Measurements from ENCODE around the gene ITGAE.
A peak's percentile ranks its signal among the peaks of the same experiment; 100 is the strongest.
"Not testable (repeated sequence)": the region's sequence is repeated elsewhere in the genome, so short reads cannot be mapped to it uniquely, and the experiment has no call there.

The ITGAE gene, protein sequence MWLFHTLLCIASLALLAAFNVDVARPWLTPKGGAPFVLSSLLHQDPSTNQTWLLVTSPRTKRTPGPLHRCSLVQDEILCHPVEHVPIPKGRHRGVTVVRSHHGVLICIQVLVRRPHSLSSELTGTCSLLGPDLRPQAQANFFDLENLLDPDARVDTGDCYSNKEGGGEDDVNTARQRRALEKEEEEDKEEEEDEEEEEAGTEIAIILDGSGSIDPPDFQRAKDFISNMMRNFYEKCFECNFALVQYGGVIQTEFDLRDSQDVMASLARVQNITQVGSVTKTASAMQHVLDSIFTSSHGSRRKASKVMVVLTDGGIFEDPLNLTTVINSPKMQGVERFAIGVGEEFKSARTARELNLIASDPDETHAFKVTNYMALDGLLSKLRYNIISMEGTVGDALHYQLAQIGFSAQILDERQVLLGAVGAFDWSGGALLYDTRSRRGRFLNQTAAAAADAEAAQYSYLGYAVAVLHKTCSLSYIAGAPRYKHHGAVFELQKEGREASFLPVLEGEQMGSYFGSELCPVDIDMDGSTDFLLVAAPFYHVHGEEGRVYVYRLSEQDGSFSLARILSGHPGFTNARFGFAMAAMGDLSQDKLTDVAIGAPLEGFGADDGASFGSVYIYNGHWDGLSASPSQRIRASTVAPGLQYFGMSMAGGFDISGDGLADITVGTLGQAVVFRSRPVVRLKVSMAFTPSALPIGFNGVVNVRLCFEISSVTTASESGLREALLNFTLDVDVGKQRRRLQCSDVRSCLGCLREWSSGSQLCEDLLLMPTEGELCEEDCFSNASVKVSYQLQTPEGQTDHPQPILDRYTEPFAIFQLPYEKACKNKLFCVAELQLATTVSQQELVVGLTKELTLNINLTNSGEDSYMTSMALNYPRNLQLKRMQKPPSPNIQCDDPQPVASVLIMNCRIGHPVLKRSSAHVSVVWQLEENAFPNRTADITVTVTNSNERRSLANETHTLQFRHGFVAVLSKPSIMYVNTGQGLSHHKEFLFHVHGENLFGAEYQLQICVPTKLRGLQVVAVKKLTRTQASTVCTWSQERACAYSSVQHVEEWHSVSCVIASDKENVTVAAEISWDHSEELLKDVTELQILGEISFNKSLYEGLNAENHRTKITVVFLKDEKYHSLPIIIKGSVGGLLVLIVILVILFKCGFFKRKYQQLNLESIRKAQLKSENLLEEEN

DNA sequence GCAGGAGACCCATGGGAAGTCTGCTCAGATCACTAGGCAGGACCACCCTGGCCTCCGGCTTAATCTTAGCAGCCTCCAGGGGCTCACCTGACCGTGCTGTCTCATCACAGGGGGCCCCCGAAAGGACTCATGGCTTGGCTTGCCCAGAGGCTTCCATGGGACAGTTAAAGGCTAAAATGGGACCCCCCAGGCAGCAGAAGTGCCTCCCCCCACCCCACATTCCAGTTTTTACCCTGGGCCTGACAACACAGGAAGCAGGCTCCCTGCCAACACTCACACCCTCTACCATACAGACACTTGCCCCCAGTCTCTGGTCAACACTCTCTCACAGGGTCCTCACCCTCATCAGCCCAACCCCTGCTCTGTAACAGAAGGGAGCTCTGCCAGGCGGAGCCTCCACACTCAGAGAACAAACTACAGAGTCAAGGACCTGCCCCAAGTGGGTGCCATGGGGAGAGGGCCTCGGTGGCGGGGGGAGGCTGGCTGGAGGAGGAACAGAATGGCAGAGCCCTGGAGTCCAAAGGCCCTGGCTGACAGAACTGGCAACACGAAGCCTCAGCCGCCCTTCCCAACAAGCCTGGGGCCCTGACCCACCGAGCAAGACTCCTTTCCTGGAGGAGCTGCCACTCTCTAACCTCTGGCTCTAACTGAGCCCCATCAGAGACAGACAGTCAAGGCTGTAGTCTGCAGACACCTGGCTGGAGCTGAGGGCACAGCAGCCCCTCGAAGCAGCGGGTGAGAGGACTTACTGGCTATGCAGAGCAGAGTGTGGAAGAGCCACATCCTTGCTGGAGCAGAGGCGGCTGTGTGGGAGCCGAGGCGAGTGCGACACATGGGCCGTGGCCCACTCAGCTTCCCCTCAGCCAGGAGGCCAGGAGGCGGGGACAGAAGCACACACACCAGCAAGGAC lies at the start of gene ITGAE:
TSS of gene ITGAE (minus strand) at position 827 of the 910 bp plus-strand sequence. CDS start at position 783, 44 bp downstream.
- no peak for DNase-seq

DNA sequence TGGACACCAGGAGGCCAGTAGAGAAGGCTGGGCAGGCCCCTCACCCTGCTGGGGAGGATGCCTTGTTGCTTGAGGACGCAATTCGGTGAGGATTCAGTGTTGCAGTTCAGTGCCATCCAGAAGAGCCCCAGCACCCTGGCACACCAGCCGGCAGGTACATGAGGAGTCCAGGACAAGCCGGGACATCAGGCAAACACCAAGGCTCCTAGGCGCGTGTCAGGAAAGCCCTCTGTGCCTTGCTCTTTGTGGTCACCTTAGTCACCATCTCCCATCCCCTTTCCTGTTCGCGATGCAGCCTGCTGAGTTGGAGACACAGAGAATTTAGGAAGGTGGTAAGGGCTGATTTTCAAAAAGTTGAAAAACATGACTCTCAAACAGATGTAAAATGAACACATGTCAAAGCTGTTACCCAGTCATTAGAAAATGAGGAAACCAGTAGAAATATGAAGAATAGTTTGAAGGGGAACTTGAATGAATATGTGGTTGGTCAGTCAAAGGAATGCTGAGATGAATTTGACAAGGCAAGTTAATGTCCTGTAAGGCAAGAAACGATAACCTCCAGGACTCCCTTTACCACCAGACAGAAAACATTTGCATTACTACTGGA lies 47.3 kb upstream of the ITGAE start:
- no peak for DNase-seq

DNA sequence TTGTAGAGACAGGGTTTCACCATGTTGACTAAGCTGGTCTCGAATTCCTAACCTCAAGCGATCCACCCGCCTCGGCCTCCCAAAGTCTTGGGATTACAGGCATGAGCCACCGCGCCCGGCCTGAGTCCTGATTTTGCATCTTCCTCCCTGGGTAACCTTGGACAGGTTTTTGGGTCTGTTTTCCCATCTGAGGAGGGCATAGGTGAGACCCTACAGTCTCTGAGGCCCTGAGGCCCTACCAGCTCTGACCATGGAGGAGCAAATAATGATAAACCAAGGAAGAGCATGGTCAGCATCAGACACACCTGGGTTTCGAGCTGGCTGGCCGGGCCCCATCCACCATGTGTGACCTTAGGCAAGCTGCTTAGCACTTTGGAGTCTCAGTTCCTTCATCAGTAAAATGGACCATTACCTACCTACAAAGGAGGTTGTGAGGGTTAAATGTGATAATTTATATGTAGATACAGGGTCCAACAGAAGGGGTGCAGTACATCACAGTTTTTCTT lies 46.2 kb upstream of the ITGAE start:
- no peak for DNase-seq

DNA sequence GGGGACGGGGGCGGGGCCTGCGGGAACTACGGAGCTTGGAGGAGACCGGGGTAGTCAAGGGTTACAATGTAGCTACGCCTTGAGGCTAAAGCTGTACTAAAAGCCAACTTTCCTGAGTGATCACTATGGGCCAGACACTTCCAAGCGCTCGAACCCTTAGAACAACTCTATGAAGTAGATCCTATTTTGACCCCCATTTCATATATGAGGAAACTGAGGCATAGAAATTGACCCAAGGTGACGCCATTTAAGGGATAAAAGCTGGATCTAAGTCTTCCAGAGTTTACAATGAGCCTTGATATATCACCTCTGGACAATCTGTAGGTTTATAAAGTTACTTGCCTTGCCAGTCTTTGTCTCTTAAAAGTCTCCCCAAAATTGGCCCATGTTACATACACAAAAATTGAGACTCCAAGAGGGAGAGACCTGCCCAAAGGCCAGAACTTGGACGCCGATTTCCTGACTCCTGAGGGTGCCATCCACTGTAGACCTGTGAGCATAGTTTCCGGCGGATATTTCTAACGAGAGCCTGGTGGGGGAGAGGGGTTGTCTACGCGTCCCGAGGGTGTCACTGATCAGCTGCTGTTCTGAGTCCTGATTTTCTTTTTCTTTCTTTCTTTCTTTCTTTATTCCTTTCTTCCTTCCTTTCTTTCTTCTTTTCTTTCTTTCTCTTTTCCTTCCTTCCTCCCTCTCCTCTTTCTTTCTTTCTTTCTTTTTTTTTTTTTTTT lies 45.6 kb upstream of the ITGAE start:
- no peak for DNase-seq

DNA sequence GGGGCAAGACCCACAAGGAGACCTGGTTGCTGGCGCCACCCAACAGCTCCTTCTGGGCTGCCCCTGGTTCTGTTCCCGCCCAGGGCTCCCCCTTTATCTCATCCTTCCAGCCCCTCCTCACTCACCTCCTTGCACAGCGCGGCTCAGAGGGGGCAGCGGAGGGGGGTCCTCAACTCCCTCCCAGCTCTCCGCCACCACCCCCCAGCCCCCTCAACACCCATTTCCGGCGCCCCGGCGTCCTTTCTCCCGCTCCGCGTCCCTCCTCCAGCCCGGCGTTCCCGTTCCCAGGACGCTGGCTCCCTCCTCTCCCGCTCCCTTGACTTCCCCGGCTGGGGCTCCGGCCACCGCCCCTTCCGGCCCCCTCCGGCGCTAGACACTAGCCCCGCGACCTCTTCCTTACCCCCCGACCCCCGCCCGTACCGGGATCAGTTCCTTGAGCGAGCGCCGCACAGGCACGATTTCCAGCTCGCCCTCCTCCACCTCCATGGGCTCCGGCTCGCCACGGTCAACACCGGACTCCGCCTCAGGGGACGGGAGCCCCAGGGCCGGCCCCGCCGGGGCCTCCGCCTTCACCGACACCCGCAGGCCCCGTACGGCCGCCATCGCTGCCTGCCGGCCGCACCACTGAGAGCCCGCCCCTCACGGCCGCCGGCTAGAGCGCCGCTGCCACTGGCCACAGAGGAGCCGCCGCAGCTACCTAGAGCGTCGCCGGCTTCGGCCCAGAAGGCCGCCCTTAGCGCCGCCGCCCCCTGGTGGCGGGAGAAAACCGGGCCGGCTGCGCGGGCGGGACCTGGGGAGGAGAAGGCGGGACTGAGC lies 44.8 kb upstream of the ITGAE start, which contains the start of gene NCBP3:
TSS of gene NCBP3 (minus strand) at position 626 of the 816 bp plus-strand sequence. CDS start at position 603, 23 bp downstream.
- peak; percentile 93 to 94 for DNase-seq

DNA sequence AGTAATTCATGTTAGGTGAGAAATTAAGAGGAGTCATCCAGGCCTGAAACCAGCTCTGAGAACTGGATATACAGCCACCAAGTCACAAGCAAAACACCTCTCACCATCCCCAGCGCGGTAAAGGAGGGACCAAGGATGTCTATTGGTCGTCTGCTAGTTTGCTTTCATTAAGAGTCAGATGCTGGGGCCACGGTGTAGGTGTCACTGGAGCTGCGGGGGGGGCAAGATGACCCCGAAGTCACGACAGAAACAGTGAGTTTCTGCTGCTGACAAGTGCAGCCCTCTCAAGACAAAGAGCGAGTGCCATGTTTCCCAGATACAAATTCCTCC lies 44.3 kb upstream of the ITGAE start:
- peak; percentile 69 to 70 for DNase-seq

DNA sequence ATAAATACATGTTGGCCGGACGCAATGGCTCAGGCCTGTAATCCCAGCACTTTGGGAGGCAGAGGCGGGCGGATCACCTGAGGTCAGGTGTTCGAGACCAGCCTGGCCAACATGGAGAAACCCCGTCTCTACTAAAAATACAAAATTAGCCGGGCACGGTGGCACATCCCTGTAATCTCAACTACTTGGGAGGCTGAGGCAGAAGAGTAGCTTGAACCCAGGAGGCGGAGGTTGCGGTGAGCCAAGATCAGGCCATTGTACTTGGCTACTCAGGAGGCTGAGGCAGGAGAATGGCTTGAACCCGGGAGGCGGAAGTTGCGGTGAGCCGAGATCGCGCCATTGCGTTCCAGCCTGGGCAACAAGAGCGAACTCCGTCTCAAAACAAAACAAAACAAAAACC lies 43.6 kb upstream of the ITGAE start:
- not testable (repeated sequence) for DNase-seq

DNA sequence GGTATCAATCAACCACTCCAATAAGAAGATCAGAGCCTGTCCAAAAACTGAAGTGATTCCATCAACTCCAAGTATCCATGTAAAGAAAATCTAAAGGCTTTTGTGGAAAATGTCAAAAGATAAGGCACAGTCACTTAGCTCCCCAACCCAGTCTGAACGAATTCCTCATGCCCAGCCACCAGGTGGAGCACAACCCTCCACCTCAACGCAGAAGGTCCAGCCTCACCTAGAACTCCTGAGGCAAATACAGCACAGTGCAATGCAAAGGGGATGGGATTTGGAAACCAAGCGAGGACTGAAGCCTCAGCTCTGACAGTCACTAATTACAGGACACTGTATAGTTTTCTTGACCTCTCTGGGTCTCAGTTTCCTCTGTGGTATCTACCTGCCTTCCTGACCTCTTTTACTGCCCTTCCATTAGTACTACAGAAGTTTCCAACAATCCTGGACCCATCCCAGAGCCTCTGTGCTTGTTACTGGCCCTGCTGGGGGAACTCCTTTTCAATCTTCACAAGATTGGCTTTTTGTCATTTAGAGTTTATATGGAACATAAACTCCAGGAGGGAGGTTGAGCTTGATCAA lies 43.0 kb upstream of the ITGAE start:
- peak; percentile 59 to 66 for DNase-seq

DNA sequence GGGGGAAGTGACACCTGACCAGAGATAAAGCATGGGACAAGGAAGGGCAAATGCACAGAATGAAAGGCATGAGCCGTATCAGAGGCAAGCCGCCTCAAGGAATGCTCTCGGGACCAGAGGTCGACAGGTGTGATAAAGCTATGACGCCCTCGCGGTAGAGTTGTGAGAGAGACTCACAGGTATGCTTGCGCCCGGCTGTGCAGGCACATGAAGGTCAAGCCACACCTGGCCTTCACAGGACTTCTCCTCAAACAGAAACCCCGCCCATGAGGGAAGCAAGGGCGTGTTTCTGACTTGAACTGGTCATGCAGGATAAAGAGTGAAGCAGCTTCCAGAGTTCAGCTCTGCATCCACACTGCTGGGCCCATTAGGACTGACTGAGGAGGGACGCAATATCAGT lies 37.2 kb upstream of the ITGAE start:
- no peak for DNase-seq

DNA sequence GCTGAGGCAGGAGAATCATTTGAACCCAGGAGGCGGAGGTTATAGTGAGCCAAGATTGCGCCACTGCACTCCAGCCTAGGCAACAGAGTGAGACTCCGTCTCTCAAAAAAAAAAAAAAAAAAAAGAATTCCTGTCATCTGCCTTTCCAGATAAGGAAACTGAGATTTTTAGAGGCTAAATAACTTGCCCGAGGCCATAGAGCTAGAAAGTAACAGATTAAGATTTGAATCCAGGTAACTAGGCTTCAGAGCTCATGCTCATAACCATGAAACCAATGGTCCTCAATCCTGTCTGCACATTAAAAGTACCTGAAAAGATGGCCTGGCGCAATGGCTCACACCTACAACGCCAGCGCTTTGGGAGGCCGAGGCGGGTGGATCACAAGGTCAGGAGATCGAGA lies 35.6 kb upstream of the ITGAE start:
- DNase-seq = no peak

DNA sequence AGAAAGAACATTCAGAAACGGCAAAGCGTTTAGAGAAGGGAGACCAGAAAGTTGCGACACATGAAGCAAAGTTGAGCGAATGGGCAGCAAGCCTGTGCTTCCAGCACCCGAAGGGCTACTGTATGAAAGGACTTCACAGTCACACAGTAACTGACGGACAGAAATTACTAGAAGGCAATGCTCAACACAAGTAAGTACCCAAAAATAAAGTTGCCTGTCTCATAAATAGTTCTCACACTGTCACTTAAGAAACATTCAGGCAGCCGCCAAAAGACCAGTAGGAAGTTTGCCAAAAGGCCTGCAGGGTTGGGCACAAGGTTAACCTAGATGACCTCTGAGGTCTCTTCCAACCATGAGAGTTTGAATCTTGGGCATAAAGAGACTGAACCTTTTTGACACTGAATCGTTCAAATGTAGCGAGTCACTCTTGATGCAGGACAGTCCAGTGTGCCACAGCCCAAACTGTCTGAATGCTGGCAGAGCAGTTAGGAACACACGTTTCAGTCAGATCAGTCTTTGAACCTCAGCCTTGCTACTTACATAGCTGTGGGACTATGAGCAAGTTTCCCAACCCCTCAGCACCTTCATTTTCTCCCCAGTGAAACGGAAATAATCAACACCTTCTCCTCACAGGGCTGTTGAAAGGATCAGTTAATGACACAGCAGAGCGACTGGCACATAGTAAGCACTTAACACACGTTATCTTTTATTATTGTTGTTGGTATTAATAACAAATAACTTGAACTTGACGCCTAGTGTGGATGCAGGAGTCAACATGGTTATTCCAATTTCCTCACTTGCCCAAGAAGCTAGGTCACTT lies 34.6 kb upstream of the ITGAE start:
- no peak for DNase-seq

DNA sequence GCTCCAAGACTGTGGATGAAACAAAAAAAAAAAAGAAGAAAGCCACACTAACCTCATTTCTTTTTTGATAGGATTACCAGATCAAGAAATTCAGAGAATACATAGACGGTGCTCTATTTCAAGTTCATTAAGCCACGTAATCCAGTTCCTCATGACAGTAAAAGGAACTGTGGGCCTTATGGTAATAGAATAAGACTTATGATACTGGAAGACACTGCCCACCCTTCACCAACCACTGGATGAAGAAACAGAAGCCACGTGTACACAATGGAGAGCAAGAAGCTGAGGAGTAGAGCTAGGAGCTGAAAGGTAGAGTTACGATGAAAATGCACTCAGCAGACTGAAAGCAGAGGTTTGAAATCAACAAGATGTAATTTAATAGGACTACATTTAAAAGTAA lies 33.8 kb upstream of the ITGAE start:
- no peak for DNase-seq

DNA sequence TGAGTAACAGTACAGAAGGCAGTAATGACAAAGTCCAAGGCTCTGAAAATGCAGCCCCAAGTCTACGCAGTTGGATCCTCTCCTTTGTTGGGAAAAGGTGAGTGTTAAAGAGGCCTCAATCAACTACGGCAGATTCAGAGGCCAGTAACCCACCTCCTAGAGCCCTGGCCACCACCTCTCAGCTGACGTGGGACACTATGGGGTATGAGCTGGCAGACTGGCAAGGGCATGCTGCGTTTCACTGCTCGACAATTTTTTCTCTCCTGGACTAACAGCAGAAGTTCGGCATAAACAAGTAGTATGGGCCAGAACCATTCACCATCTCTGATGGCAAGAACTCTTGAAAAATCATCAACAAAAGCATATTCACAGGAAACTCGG lies 27.9 kb upstream of the ITGAE start:
- no peak for DNase-seq

DNA sequence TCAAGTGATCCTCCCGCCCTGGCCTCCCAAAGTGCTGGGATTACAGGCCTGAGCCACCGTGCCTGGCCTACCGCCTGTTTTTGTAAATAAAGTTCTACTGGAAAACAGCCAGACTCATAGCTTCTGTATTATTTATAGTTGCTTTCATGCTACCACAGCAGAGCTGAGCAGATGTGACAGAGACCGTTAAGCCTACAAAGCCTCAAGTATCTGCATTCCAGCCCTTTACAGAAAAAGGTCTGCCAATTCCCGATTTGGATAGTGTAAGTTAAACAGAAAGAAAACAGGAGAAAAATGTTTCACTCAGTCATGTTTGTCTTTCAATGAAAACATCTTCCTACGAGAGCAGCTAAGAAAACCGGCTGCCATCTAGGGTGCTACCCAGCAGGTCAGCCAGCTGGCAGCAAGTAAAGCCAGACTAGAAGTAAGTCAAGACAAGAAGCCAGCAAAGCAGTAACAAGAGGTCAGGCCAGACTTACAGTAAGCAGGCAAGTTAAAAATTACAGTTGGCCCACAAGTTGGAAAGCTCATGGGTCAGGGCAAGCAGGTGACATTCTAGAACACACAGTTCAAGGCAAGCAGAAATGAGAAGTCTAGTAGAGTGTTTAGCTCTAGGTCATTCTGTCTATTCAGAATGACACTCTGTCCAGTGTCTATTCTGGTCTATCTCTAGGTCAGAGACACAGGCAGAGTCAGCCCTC lies 27.3 kb upstream of the ITGAE start:
- DNase-seq = no peak

DNA sequence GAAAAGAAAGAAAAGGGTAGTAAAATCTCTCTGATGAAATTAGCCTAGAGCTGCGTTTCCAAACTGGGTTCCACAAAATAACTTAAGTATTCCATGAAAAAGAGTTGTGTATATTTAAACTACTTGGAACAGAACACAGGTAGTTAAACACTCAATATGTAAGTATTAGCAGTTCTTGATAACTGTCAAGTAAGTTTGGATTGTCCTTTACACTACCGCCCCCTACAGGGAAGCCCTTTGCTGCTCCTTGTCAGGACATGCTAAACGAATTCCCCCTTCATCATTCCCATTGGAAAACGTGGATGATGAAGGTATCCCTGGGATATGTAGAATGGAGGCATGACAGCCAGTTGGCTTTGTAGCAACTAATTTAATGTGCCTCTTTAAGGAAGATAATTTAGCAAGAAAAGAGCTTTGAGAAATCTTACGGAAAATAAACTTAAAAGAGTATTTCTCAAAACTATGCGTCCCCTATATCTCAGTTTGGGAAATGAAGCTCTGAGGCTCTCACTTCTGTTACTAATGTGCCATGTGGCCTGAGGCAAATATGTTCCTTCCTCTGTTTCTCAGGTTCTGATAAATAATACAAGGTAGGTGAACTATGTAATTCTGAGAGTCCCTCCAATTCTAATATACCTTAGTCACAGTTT lies 26.3 kb upstream of the ITGAE start:
- peak; percentile 70 to 71 for DNase-seq

DNA sequence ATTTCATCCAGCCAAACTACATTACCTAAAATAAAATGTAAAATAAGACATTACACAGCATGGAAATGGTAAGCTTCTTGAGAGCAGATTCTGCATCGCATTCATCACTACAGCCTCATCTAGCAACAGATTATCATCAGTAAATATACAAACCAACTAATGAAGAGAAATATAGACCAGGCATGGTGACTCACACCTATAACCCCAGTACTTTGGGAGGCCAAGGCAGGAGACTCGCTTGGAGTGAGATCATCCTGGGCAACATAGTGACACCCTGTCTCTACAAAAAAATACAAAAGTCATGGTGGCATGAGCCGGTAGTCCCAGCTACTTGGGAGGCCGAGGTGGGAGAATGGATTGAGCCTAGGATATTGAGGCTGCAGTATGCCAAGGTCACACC lies 25.2 kb upstream of the ITGAE start:
- DNase-seq = no peak

DNA sequence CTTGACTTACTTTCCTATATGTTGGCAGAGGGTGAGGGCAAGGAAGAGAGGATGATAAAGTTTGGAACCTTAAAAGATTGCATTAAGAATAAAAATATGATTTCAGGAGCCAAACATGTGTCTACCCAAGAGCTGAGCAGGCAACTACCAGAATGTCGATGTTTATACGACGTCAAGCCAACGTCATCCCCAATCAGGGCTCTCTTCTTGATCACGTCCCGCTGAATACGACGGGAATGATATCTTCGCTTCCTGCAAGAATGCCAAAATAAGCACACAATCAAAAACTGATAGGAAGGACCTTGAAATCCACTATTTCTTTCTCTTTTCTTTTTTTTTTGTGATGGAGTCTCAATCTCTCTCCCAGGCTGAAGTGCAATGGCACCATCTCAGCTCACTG lies 20.1 kb upstream of the ITGAE start:
- no peak for DNase-seq

DNA sequence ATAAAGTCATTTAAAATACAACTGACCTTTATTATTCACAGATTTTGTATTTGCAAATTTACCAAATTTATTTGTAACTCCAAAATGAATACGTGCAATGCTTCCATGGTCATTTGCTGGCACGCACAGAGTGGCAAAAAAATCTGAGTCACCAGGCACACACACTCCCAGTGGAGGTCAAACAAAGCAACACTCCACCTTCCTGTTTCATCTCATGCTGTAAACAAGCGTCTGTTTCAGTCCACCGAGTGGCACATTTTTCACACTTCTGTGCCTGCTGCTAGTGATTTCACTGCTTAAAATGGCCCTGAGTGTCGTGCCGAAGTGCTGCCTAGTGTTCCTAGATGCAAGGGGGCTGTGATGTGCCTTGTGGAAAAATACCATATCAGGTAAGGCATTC lies 17.8 kb upstream of the ITGAE start:
- no peak for DNase-seq
